Keratinocyte (primary cell): ENCODE measurements around the gene JMJD7. TPM values are rescaled to one million over a fixed set of nuclear protein-coding genes. Genes with fewer than 3 reads are reported as not detected.

Experiments
- DNase-seq: peaks from one replicate; pipeline ENCODE4 v3.0.0-alpha.2; 2011; ENCODE audit warnings: low read depth, missing footprints, low spot score
- FAIRE-seq: peaks from 2 replicates; lab custom pipeline; 2011; peaks lifted over from hg19 to GRCh38; lab: Jason Lieb, UNC
- H2AFZ ChIP-seq: 2 replicates; pipeline ENCODE4 v1.6.0; 2012; ENCODE audit warnings: low read length, control low read depth, inconsistent platforms; ENCODE audit not compliant: control insufficient read depth
- H3K27ac ChIP-seq: 2 replicates; pipeline ENCODE4 v1.5.1; 2011; ENCODE audit warnings: low read length; ENCODE audit not compliant: control insufficient read depth, insufficient read depth
- H3K27me3 ChIP-seq: 3 replicates; pipeline ENCODE4 v1.6.0; 2011; ENCODE audit warnings: low read length; ENCODE audit not compliant: control insufficient read depth, insufficient read depth; ENCODE audit errors: extremely low read depth
- H3K36me3 ChIP-seq, 2 experiments: 2 replicates in 1 of 2; 3 replicates in 1 of 2; pipeline ENCODE4 v1.5.1; 2011; ENCODE audit warnings: low read length in 2 of 2, mild to moderate bottlenecking in 1 of 2; ENCODE audit not compliant: control insufficient read depth in 2 of 2, insufficient read depth in 2 of 2; ENCODE audit errors: extremely low read depth in 1 of 2
- H3K4me1 ChIP-seq: 3 replicates; pipeline ENCODE4 v1.5.1; 2011; ENCODE audit warnings: low read length; ENCODE audit not compliant: control insufficient read depth, insufficient read depth; ENCODE audit errors: extremely low read depth
- H3K4me2 ChIP-seq: 3 replicates; pipeline ENCODE4 v1.6.0; 2011; ENCODE audit warnings: low read depth, low read length; ENCODE audit not compliant: control insufficient read depth, insufficient read depth; ENCODE audit errors: extremely low read depth
- H3K4me3 ChIP-seq, 3 experiments: fragments of 200-600 bp in 1 of 3; sonication (generic) in 1 of 3; 2 replicates in 2 of 3; 3 replicates in 1 of 3; pipeline ENCODE4 v1.5.1; 2011 to 2016; ENCODE audit warnings: low read length in 3 of 3, mild to moderate bottlenecking in 3 of 3, control low read depth in 2 of 3, inconsistent platforms in 1 of 3, low read depth in 1 of 3, mixed read lengths in 1 of 3, mixed run types in 1 of 3, moderate library complexity in 1 of 3; ENCODE audit not compliant: control insufficient read depth in 2 of 3, insufficient read depth in 2 of 3; ENCODE audit errors: extremely low read depth in 1 of 3
- H3K79me2 ChIP-seq: 2 replicates; pipeline ENCODE4 v1.6.0; 2012; ENCODE audit warnings: low read length; ENCODE audit not compliant: control insufficient read depth, insufficient read depth
- H3K9ac ChIP-seq: 3 replicates; pipeline ENCODE4 v1.6.0; 2011; ENCODE audit warnings: low read length; ENCODE audit not compliant: control insufficient read depth, insufficient read depth; ENCODE audit errors: extremely low read depth
- H3K9me1 ChIP-seq: 3 replicates; pipeline ENCODE4 v1.6.0; 2011; ENCODE audit warnings: low read length; ENCODE audit not compliant: control insufficient read depth, insufficient read depth; ENCODE audit errors: extremely low read depth
- H3K9me3 ChIP-seq: 2 replicates; pipeline ENCODE4 v1.5.1; 2012; ENCODE audit warnings: low read depth, low read length; ENCODE audit not compliant: control insufficient read depth
- H4K20me1 ChIP-seq: 3 replicates; pipeline ENCODE4 v1.6.0; 2011; ENCODE audit warnings: low read length; ENCODE audit not compliant: control insufficient read depth, insufficient read depth; ENCODE audit errors: extremely low read depth
- EZH2 ChIP-seq: IDR thresholded peaks from one replicate; pipeline ENCODE4 v1.6.1; 2012; ENCODE audit warnings: inconsistent platforms, mild to moderate bottlenecking, low read length, moderate library complexity
- dilution Hi-C: fragments of 300-500 bp; cut with MboI; formaldehyde crosslinking; loops from one replicate; pipeline ENCODE4 v1.7.0; 2020; ENCODE audit warnings: low sequenced_read_pairs; ENCODE audit not compliant: extremely low pct_ligation_motif_present
- polyA plus RNA-seq, 5 experiments: library from polyadenylated mRNA; depleted of rRNA in 3 of 5; stranded (reverse) in 3 of 5; stranded (forward) in 1 of 5; unstranded in 1 of 5; fragments of >200 nt; gene quantifications; 1 replicate in 1 of 5; 2 replicates in 3 of 5; 3 replicates in 1 of 5; pipeline versions ENCODE4 v1.2.1 to v1.2.3, GENCODE V29; 2011 to 2012; ENCODE audit warnings: missing spikeins in 2 of 5, low read depth in 1 of 5, low replicate concordance in 1 of 5
- TF ChIP-seq, protein P1 (sequence below), 3 experiments: IDR thresholded peaks in 1 of 3; conservative IDR thresholded peaks in 1 of 3; optimal IDR thresholded peaks in 1 of 3; 2 replicates in 2 of 3; 3 replicates in 1 of 3; pipeline versions ENCODE3 to v1.5.1; 2011; ENCODE audit warnings: low read length in 3 of 3, mild to moderate bottlenecking in 3 of 3, moderate library complexity in 2 of 3, control low read depth in 1 of 3, inconsistent platforms in 1 of 3; ENCODE audit not compliant: insufficient read depth in 2 of 3; ENCODE audit errors: extremely low read depth in 1 of 3

Gene JMJD7
- polyA plus RNA-seq, 1 donor (not counting 4 experiments of a cell fraction or from before 2014, with no cell fraction given): 8.2 TPM

DNA sequence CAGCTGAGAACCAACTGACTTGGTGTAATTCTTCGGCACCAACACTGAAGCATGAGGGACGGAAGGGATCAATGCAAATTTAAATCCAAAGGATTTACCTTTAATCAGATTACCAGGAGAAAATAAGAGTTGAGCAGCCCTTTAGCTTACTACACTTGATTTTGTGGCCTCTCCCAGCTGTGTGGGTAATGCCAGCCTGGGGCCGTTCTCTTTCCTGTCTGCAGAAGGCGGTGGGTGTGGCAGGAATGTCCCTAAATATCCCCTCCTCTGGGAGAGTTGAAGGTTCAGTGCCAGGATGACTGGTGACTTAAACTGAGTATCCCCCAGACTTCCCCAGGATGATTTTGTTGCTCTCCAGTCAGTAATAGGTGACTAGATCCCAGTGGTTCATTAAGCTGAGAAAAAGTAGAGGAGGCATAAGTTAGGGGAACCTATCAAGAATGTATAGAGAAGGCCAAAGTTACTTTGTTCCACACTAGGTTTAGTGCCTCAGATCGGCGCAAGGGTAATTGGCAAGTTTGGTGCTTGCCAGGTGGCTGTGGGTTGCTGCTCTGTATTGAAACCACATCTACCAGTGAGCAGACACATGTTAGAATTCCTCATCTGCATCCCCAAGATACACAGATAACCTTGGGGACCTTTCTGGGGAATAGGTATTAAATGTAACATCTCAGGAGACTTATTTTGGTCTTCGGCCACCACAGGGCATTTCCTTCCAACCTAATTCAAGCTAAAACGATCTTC lies 30.5 kb upstream of the JMJD7 start:
- DNase-seq (no peak), FAIRE-seq (peak; percentile 34)
- Histone ChIP-seq H3K4me2 (peak overlapping the region; percentile 50), H3K9ac (peak overlapping the region; percentile 52), H3K4me3 (peak overlapping the region in 2 of 3 experiments; percentile 34 to 51), H3K36me3 (peaks cover 8 to 14% of the 10 kb centered on the region in 2 experiments), H3K9me3 (no peaks in the 10 kb centered on the region), H4K20me1 (no peaks in the 10 kb centered on the region), H3K9me1 (no peaks in the 10 kb centered on the region), H2AFZ (no peak overlapping the region), H3K27me3 (no peaks in the 10 kb centered on the region), H3K4me1 (peaks cover 79% of the 10 kb centered on the region), H3K27ac (peak overlapping the region; percentile 87), H3K79me2 (peaks cover 61% of the 10 kb centered on the region)
- TF ChIP-seq, protein P1, sequence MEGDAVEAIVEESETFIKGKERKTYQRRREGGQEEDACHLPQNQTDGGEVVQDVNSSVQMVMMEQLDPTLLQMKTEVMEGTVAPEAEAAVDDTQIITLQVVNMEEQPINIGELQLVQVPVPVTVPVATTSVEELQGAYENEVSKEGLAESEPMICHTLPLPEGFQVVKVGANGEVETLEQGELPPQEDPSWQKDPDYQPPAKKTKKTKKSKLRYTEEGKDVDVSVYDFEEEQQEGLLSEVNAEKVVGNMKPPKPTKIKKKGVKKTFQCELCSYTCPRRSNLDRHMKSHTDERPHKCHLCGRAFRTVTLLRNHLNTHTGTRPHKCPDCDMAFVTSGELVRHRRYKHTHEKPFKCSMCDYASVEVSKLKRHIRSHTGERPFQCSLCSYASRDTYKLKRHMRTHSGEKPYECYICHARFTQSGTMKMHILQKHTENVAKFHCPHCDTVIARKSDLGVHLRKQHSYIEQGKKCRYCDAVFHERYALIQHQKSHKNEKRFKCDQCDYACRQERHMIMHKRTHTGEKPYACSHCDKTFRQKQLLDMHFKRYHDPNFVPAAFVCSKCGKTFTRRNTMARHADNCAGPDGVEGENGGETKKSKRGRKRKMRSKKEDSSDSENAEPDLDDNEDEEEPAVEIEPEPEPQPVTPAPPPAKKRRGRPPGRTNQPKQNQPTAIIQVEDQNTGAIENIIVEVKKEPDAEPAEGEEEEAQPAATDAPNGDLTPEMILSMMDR (optimal IDR thresholded peaks at IDR 0.05 in 1 of 3, IDR thresholded peaks at IDR 0.05 in 1 of 3, conservative IDR thresholded peaks at IDR 0.05 in 1 of 3; ENCODE audit: extremely low read depth in 1 of 3, insufficient read depth in 2 of 3, low read length in 3 of 3): no peak
- no peak for TF ChIP-seq EZH2
- dilution Hi-C loops: no loop called here

DNA sequence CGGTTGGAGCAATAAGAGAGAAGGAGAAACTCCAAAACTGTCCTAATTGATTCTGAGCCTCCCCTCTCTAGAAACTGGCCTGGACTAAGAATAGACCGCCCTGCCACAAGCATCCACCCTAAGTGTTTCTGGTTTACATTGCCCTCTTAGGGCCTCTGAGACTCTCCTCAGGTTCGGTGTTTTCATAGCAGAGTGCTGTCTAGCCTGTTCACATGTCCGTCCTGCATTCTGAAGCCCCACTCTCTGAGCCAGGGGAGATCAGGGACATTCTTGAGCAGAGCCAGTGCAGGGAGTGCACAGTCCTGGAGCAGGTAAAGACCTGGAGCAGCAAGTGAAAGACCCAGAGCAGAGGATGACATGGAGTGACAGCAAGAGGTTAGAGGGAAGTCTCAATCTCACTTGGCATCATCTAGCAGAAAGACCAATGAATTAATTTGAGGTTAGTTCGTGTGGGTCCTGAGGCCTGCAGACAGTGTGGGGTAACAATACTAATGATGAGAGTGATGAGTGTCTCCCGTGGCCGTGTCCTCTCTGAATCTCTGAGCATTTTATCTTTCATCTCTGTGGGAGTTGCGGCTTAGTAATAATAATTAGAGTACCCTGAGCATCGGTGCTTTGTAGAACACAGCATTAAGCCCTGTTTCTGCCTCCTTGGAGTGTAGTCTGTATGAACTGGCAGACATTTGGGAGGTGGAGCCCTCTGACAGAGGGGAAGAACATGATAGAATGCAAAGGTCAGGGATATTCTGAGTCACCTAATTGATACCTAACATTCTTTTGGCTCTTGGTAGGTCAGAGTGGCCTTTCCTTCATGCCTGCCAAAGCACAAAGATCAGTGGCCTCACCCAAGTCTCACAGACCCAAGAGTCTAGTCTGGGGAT lies 29.0 kb upstream of the JMJD7 start:
- TF ChIP-seq, protein P1 (optimal IDR thresholded peaks at IDR 0.05 in 1 of 3, IDR thresholded peaks at IDR 0.05 in 1 of 3, conservative IDR thresholded peaks at IDR 0.05 in 1 of 3; ENCODE audit: extremely low read depth in 1 of 3, insufficient read depth in 2 of 3, low read length in 3 of 3): no peak
- TF ChIP-seq EZH2: no peak
- H4K20me1 ChIP-seq: no peaks in the 10 kb centered on the region
- peak overlapping the region; percentile 42 for H3K9ac ChIP-seq
- H3K4me1 ChIP-seq: peaks cover 80% of the 10 kb centered on the region
- no peak for DNase-seq
- no peaks in the 10 kb centered on the region for H3K9me3 ChIP-seq
- no peaks in the 10 kb centered on the region for H3K9me1 ChIP-seq
- H2AFZ ChIP-seq: no peak overlapping the region
- H3K27ac ChIP-seq: peak overlapping the region; percentile 24
- dilution Hi-C loops: no loop called here
- H3K4me2 ChIP-seq: peak overlapping the region; percentile 51
- H3K79me2 ChIP-seq: peaks cover 57% of the 10 kb centered on the region
- no peaks in the 10 kb centered on the region for H3K27me3 ChIP-seq
- peak; percentile 43 for FAIRE-seq
- no peak overlapping the region for H3K4me3 ChIP-seq
- peaks cover 5 to 12% of the 10 kb centered on the region in 2 experiments for H3K36me3 ChIP-seq
